ENCODE measurements around the gene MPST.

GRCh38 chr22:36999463-36999862 lies 20.1 kb upstream of the MPST start:
- TF ChIP-seq, protein P1, sequence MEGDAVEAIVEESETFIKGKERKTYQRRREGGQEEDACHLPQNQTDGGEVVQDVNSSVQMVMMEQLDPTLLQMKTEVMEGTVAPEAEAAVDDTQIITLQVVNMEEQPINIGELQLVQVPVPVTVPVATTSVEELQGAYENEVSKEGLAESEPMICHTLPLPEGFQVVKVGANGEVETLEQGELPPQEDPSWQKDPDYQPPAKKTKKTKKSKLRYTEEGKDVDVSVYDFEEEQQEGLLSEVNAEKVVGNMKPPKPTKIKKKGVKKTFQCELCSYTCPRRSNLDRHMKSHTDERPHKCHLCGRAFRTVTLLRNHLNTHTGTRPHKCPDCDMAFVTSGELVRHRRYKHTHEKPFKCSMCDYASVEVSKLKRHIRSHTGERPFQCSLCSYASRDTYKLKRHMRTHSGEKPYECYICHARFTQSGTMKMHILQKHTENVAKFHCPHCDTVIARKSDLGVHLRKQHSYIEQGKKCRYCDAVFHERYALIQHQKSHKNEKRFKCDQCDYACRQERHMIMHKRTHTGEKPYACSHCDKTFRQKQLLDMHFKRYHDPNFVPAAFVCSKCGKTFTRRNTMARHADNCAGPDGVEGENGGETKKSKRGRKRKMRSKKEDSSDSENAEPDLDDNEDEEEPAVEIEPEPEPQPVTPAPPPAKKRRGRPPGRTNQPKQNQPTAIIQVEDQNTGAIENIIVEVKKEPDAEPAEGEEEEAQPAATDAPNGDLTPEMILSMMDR (IDR thresholded peaks at IDR 0.05; ENCODE audit: low read depth, low read length, poor library complexity, severe bottlenecking): no peak
- no peak for TF ChIP-seq EZH2phosphoT487 (IDR thresholded peaks at IDR 0.05; ENCODE audit: borderline replicate concordance, low read length)
